Measurements from ENCODE around the gene PBX1.

PBX1 gene

DNA sequence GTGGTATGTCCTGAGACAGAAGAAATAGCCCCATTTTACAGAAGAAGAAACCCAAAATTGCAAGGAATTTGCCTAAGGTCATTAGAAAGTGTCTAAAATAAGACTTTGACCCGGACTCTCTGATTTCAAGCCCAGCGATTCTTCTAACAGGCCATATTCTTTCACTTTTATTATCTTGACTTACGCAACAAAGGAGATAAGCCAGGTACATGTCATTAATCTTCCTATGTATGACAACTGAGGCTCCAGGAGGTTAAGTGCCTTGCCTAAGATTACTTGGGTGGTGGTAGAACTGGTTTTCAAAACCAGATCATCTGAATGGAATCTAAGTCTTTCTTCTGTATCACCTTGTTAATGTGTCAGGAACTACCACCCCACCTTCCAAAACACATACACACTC, 124.3 kb downstream of the PBX1 start:
- no peak overlapping the region for H2AK5ac ChIP-seq (ENCODE audit: low read depth, low read length)
- H2BK5ac ChIP-seq (ENCODE audit: low read length), result no peak overlapping the region
- H3K9ac ChIP-seq (ENCODE audit: low read depth, low read length, poor library complexity), result no peak overlapping the region
- H2AFZ ChIP-seq (ENCODE audit: low read length), result no peak overlapping the region
- no peaks in the 10 kb centered on the region for H3K9me3 ChIP-seq (replicated peaks in 1 of 2; ENCODE audit: control insufficient read depth in 2 of 2, insufficient read depth in 1 of 2, low read depth in 1 of 2, low read length in 2 of 2)
- no peak overlapping the region for H3K4ac ChIP-seq (ENCODE audit: low read length)
- H3K27ac ChIP-seq (replicated peaks; ENCODE audit: low read length), result no peak overlapping the region
- no peaks in the 10 kb centered on the region for H3K27me3 ChIP-seq (ENCODE audit: control insufficient read depth in 3 of 3, insufficient read depth in 3 of 3, low read depth in 1 of 3, low read length in 3 of 3)
- H3K23ac ChIP-seq (ENCODE audit: low read depth, low read length, poor library complexity), result no peak overlapping the region
- DNase-seq (ENCODE audit: low spot score), result no peak
- H4K91ac ChIP-seq (ENCODE audit: low read depth, low read length, poor library complexity), result no peak overlapping the region
- WGBS, 2 donors (ENCODE audit: extremely low coverage in 2 of 2, insufficient read length in 2 of 2, insufficient replicate concordance in 1 of 2), result no CpG with 5 or more reads among the region's 3 CpGs
- no peak overlapping the region for H3K14ac ChIP-seq (ENCODE audit: low read length)
- H3K4me1 ChIP-seq (ENCODE audit: control insufficient read depth in 2 of 2, insufficient read depth in 1 of 2, low read depth in 1 of 2, low read length in 2 of 2), result no peaks in the 10 kb centered on the region
- H3K36me3 ChIP-seq (replicated peaks in 1 of 2; ENCODE audit: control insufficient read depth in 2 of 2, insufficient read depth in 2 of 2, low read length in 2 of 2), result peaks cover 2 to 34% of the 10 kb centered on the region in 2 donors
- no peak overlapping the region for H3K4me3 ChIP-seq (ENCODE audit: low read length in 2 of 2)
- no peak overlapping the region for H3K18ac ChIP-seq (ENCODE audit: low read length)
- no peak overlapping the region for H4K8ac ChIP-seq (ENCODE audit: low read depth, low read length)
- H3K4me2 ChIP-seq (ENCODE audit: insufficient read depth, low read length, poor library complexity, severe bottlenecking), result no peak overlapping the region
- H2BK120ac ChIP-seq (ENCODE audit: low read depth, low read length), result no peak overlapping the region
- no peaks in the 10 kb centered on the region for H3K79me1 ChIP-seq (ENCODE audit: low read depth, low read length)
- no peak overlapping the region for H2BK15ac ChIP-seq (ENCODE audit: low read length)
- H2BK12ac ChIP-seq (ENCODE audit: low read length), result no peak overlapping the region

DNA sequence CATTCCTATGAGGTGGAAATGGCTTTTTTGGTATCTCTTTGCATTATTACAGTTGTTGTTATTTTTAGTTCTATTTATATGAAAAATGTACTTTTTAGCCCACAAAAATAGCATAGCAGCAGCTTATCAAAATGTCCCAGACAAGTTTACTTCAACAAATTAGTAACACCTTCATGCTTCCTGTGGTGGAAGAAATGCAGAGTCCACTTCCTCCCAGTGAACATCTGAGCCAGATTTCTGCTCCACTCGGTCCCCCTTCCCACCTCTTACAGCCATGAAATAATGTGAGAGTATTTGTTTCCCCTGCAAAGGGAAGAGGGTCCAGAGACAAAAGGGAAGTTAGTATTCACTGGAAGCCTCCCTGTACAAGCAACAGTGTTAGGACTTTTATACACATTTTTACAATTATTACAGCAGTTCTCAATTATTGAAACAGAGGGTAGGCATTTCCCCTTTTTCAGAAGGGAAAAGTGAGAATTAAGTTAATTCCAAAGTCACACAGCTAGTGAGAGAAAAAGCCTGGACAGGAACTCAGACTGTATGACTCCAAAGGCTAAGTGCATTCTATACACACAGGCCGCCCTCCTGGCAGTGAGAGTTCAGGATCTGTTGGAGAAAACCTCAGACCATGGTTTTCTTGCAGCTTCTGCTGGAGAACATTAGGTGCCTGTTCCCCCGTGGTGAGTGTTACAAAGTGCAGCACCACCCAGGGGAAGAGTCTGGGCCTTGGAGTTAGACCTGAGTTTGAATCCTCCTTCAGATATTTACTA, 126.5 kb downstream of the PBX1 start:
- Histone ChIP-seq H3K9me3 (replicated peaks in 1 of 2; ENCODE audit: control insufficient read depth in 2 of 2, insufficient read depth in 1 of 2, low read depth in 1 of 2, low read length in 2 of 2) (peaks cover 0 to 1% of the 10 kb centered on the region in 2 donors), H3K14ac (ENCODE audit: low read length) (no peak overlapping the region), H3K79me1 (ENCODE audit: low read depth, low read length) (no peaks in the 10 kb centered on the region), H2BK12ac (ENCODE audit: low read length) (no peak overlapping the region), H2BK120ac (ENCODE audit: low read depth, low read length) (no peak overlapping the region), H2BK15ac (ENCODE audit: low read length) (no peak overlapping the region), H2AK5ac (ENCODE audit: low read depth, low read length) (no peak overlapping the region), H3K4me2 (ENCODE audit: insufficient read depth, low read length, poor library complexity, severe bottlenecking) (no peak overlapping the region), H3K9ac (ENCODE audit: low read depth, low read length, poor library complexity) (no peak overlapping the region), H2BK5ac (ENCODE audit: low read length) (no peak overlapping the region), H3K4me1 (ENCODE audit: control insufficient read depth in 2 of 2, insufficient read depth in 1 of 2, low read depth in 1 of 2, low read length in 2 of 2) (peaks cover 5 to 7% of the 10 kb centered on the region in 2 donors), H3K27ac (replicated peaks; ENCODE audit: low read length) (no peak overlapping the region), H3K18ac (ENCODE audit: low read length) (no peak overlapping the region), H4K91ac (ENCODE audit: low read depth, low read length, poor library complexity) (no peak overlapping the region), H3K4me3 (ENCODE audit: low read length in 2 of 2) (no peak overlapping the region), H3K23ac (ENCODE audit: low read depth, low read length, poor library complexity) (no peak overlapping the region), H3K4ac (ENCODE audit: low read length) (no peak overlapping the region), H3K36me3 (replicated peaks in 1 of 2; ENCODE audit: control insufficient read depth in 2 of 2, insufficient read depth in 2 of 2, low read length in 2 of 2) (peaks cover 2 to 20% of the 10 kb centered on the region in 2 donors), H2AFZ (ENCODE audit: low read length) (no peak overlapping the region), H3K27me3 (ENCODE audit: control insufficient read depth in 3 of 3, insufficient read depth in 3 of 3, low read depth in 1 of 3, low read length in 3 of 3) (no peaks in the 10 kb centered on the region), H4K8ac (ENCODE audit: low read depth, low read length) (no peak overlapping the region)
- no CpG with 5 or more reads among the region's 3 CpGs for WGBS, 2 donors (ENCODE audit: extremely low coverage in 2 of 2, insufficient read length in 2 of 2, insufficient replicate concordance in 1 of 2)
- no peak for DNase-seq (ENCODE audit: low spot score)

DNA sequence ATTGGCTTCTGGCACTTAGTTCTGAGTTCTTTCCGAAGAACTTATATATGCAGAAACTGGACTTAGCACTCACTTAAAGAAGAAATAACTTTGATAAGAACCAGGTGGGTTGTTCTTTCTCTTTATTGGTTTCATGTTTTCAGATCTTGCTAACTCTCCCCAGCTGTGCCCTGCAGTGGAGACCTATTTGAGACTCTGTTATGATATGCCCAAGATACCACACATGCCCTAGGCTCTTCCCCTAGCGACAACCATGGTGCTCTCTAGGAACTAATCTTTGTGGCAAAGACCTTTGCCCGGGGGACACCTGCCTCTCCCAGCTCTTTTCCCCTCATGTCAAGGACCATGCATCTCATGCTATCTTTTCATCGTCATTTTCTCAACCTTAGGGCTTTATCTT, 128.8 kb downstream of the PBX1 start:
- H3K27ac ChIP-seq (replicated peaks; ENCODE audit: low read length), result no peak overlapping the region
- H2AK5ac ChIP-seq (ENCODE audit: low read depth, low read length), result no peak overlapping the region
- no peak overlapping the region for H3K23ac ChIP-seq (ENCODE audit: low read depth, low read length, poor library complexity)
- H2BK5ac ChIP-seq (ENCODE audit: low read length), result no peak overlapping the region
- H3K18ac ChIP-seq (ENCODE audit: low read length), result no peak overlapping the region
- no peak overlapping the region for H3K14ac ChIP-seq (ENCODE audit: low read length)
- H2BK15ac ChIP-seq (ENCODE audit: low read length), result no peak overlapping the region
- peaks cover 0 to 1% of the 10 kb centered on the region in 2 donors for H3K9me3 ChIP-seq (replicated peaks in 1 of 2; ENCODE audit: control insufficient read depth in 2 of 2, insufficient read depth in 1 of 2, low read depth in 1 of 2, low read length in 2 of 2)
- peak overlapping the region; percentile 94 for H4K8ac ChIP-seq (ENCODE audit: low read depth, low read length)
- peaks cover 0 to 7% of the 10 kb centered on the region in 2 donors for H3K36me3 ChIP-seq (replicated peaks in 1 of 2; ENCODE audit: control insufficient read depth in 2 of 2, insufficient read depth in 2 of 2, low read length in 2 of 2)
- no peak overlapping the region for H3K4me2 ChIP-seq (ENCODE audit: insufficient read depth, low read length, poor library complexity, severe bottlenecking)
- H2BK12ac ChIP-seq (ENCODE audit: low read length), result no peak overlapping the region
- no peaks in the 10 kb centered on the region for H3K27me3 ChIP-seq (ENCODE audit: control insufficient read depth in 3 of 3, insufficient read depth in 3 of 3, low read depth in 1 of 3, low read length in 3 of 3)
- H3K4me3 ChIP-seq (ENCODE audit: low read length in 2 of 2), result no peak overlapping the region
- no peak for DNase-seq (ENCODE audit: low spot score)
- H3K79me1 ChIP-seq (ENCODE audit: low read depth, low read length), result no peaks in the 10 kb centered on the region
- no peak overlapping the region for H2AFZ ChIP-seq (ENCODE audit: low read length)
- no peak overlapping the region for H2BK120ac ChIP-seq (ENCODE audit: low read depth, low read length)
- H3K4ac ChIP-seq (ENCODE audit: low read length), result no peak overlapping the region
- no peak overlapping the region for H3K9ac ChIP-seq (ENCODE audit: low read depth, low read length, poor library complexity)
- H3K4me1 ChIP-seq (ENCODE audit: control insufficient read depth in 2 of 2, insufficient read depth in 1 of 2, low read depth in 1 of 2, low read length in 2 of 2), result peaks cover 5 to 7% of the 10 kb centered on the region in 2 donors
- no CpG with 5 or more reads among the region's 4 CpGs for WGBS, 2 donors (ENCODE audit: extremely low coverage in 2 of 2, insufficient read length in 2 of 2, insufficient replicate concordance in 1 of 2)
- no peak overlapping the region for H4K91ac ChIP-seq (ENCODE audit: low read depth, low read length, poor library complexity)

DNA sequence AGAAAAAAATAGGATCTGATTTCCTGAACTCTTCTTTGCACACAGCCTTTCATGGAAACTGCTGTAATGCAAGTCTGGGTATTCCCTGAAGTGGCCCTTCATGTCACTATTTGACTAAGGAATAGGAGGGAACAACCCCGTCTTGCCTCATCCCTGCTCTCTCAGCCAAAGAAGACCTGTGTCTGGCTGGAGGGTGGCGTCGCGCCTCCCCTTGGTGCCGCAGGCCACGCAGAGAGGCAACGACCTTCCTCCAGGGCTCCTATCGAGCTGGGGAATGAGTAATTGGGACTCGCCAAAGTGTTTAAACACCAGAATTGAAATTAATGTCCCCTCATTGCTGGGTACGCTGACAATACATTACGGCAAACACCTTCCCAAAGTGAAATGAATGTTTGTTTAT, 129.8 kb downstream of the PBX1 start:
- H3K14ac ChIP-seq (ENCODE audit: low read length), result no peak overlapping the region
- peaks cover 5 to 7% of the 10 kb centered on the region in 2 donors for H3K4me1 ChIP-seq (ENCODE audit: control insufficient read depth in 2 of 2, insufficient read depth in 1 of 2, low read depth in 1 of 2, low read length in 2 of 2)
- no peak overlapping the region for H4K8ac ChIP-seq (ENCODE audit: low read depth, low read length)
- H3K9ac ChIP-seq (ENCODE audit: low read depth, low read length, poor library complexity), result no peak overlapping the region
- WGBS, 2 donors (ENCODE audit: extremely low coverage in 2 of 2, insufficient read length in 2 of 2, insufficient replicate concordance in 1 of 2), result no CpG with 5 or more reads among the region's 11 CpGs
- H3K23ac ChIP-seq (ENCODE audit: low read depth, low read length, poor library complexity), result no peak overlapping the region
- no peak overlapping the region for H2BK12ac ChIP-seq (ENCODE audit: low read length)
- peaks cover 2% of the 10 kb centered on the region for H3K79me1 ChIP-seq (ENCODE audit: low read depth, low read length)
- H2AK5ac ChIP-seq (ENCODE audit: low read depth, low read length), result no peak overlapping the region
- no peak overlapping the region for H3K4me2 ChIP-seq (ENCODE audit: insufficient read depth, low read length, poor library complexity, severe bottlenecking)
- peaks cover 0 to 1% of the 10 kb centered on the region in 2 donors for H3K9me3 ChIP-seq (replicated peaks in 1 of 2; ENCODE audit: control insufficient read depth in 2 of 2, insufficient read depth in 1 of 2, low read depth in 1 of 2, low read length in 2 of 2)
- H2BK15ac ChIP-seq (ENCODE audit: low read length), result no peak overlapping the region
- no peak overlapping the region for H2BK120ac ChIP-seq (ENCODE audit: low read depth, low read length)
- H4K91ac ChIP-seq (ENCODE audit: low read depth, low read length, poor library complexity), result no peak overlapping the region
- H3K36me3 ChIP-seq (replicated peaks in 1 of 2; ENCODE audit: control insufficient read depth in 2 of 2, insufficient read depth in 2 of 2, low read length in 2 of 2), result peaks cover 0 to 4% of the 10 kb centered on the region in 2 donors
- no peak overlapping the region for H2AFZ ChIP-seq (ENCODE audit: low read length)
- H3K18ac ChIP-seq (ENCODE audit: low read length), result peak overlapping the region; percentile 7
- H3K27me3 ChIP-seq (ENCODE audit: control insufficient read depth in 3 of 3, insufficient read depth in 3 of 3, low read depth in 1 of 3, low read length in 3 of 3), result no peaks in the 10 kb centered on the region
- H3K4me3 ChIP-seq (ENCODE audit: low read length in 2 of 2), result no peak overlapping the region
- no peak for DNase-seq (ENCODE audit: low spot score)
- H3K4ac ChIP-seq (ENCODE audit: low read length), result no peak overlapping the region
- H3K27ac ChIP-seq (replicated peaks; ENCODE audit: low read length), result peak overlapping the region; percentile 17
- no peak overlapping the region for H2BK5ac ChIP-seq (ENCODE audit: low read length)
